AG10803 (cell line): Measurements from ENCODE around the gene PIGH.
"Not testable (repeated sequence)": the region's sequence is repeated elsewhere in the genome, so short reads cannot be mapped to it uniquely, and the experiment has no call there.

Source experiments
- DNase-seq: peaks from one replicate; pipeline ENCODE4 v3.0.0; 2010; ENCODE audit warnings: low read depth
- H3K4me3 ChIP-seq: 2 replicates; pipeline ENCODE4 v1.5.1; 2011; ENCODE audit warnings: mild to moderate bottlenecking, low read length, control low read depth
- CTCF ChIP-seq: conservative IDR thresholded peaks from 2 replicates; pipeline ENCODE4 v1.5.1; 2011; ENCODE audit warnings: mild to moderate bottlenecking, low read length, control low read depth, inconsistent platforms

Gene PIGH

GRCh38 chr14:67641480-67641879 lies 41.4 kb upstream of the PIGH start:
- no peak overlapping the region for H3K4me3 ChIP-seq
- DNase-seq: no peak

GRCh38 chr14:67638642-67639041 lies 38.6 kb upstream of the PIGH start:
- H3K4me3 ChIP-seq: no peak overlapping the region
- DNase-seq: no peak
- no peak for TF ChIP-seq CTCF

More at GRCh38 chr14:67641480-67641879, 41.4 kb upstream of the PIGH start:
- no peak for TF ChIP-seq CTCF

GRCh38 chr14:67636361-67636919 lies 36.4 kb upstream of the PIGH start:
- no peak overlapping the region for H3K4me3 ChIP-seq
- DNase-seq: peak; percentile 69
- no peak for TF ChIP-seq CTCF

GRCh38 chr14:67633451-67634147 lies 33.5 kb upstream of the PIGH start:
- H3K4me3 ChIP-seq: no peak overlapping the region
- no peak for DNase-seq
- no peak for TF ChIP-seq CTCF

GRCh38 chr14:67630938-67631337 lies 30.9 kb upstream of the PIGH start:
- H3K4me3 ChIP-seq: no peak overlapping the region
- no peak for DNase-seq
- TF ChIP-seq CTCF: no peak

GRCh38 chr14:67630186-67630585 lies 30.1 kb upstream of the PIGH start:
- no peak for DNase-seq
- no peak overlapping the region for H3K4me3 ChIP-seq
- no peak for TF ChIP-seq CTCF

- no peak overlapping the region for H3K4me3 ChIP-seq
- DNase-seq: no peak
- no peak for TF ChIP-seq CTCF
These were observed 27.5 kb upstream of the PIGH start for GRCh38 chr14:67627519-67627918.

- DNase-seq, H3K4me3 ChIP-seq: not testable (repeated sequence)
These were observed 26.1 kb upstream of the PIGH start for GRCh38 chr14:67626131-67626530.
